H1 (cell line): ENCODE data around the gene CTNNA3. TPM values are rescaled to one million over a fixed set of nuclear protein-coding genes. Genes with fewer than 3 reads are reported as not detected.

Source experiments
- CTCF ChIA-PET: fragments of 300-600 bp; sonication (Branson Sonifier 250); formaldehyde crosslinking; loops from one replicate; lab custom pipeline; 2021; ENCODE audit not compliant: partially characterized antibody; lab: Charles Lee
- POLR2A ChIA-PET: fragments of 300-600 bp; sonication (Branson Sonifier 250); formaldehyde crosslinking; loops from one replicate; lab custom pipeline; 2021; ENCODE audit warnings: inconsistent platforms; ENCODE audit not compliant: partially characterized antibody; lab: Charles Lee
- DNase-seq, 2 experiments: peaks; one replicate each; pipeline versions ENCODE4 v3.0.0 to v3.0.0-alpha.2; 2010 to 2022; ENCODE audit warnings: low spot score in 2 of 2, low read depth in 1 of 2, mixed read lengths in 1 of 2
- FAIRE-seq: peaks from 2 replicates; lab custom pipeline; 2011; peaks lifted over from hg19 to GRCh38; lab: Jason Lieb, UNC
- H2AFZ ChIP-seq: 2 replicates; pipeline ENCODE4 v1.8.1; 2012; ENCODE audit warnings: low read length, inconsistent platforms
- H2AK5ac ChIP-seq: 2 replicates; pipeline ENCODE4 v1.6.1; 2013; ENCODE audit warnings: low read depth, low read length
- H2BK120ac ChIP-seq: replicated peaks from 2 replicates; pipeline ENCODE3; 2013; ENCODE audit warnings: low read depth, low read length, inconsistent platforms
- H2BK12ac ChIP-seq: 2 replicates; pipeline ENCODE4 v1.6.1; 2013; ENCODE audit warnings: low read depth, low read length
- H2BK15ac ChIP-seq: 2 replicates; pipeline ENCODE4 v1.6.1; 2013; ENCODE audit warnings: low read length
- H2BK20ac ChIP-seq: 2 replicates; pipeline ENCODE4 v1.6.1; 2013; ENCODE audit warnings: low read length
- H2BK5ac ChIP-seq: 2 replicates; pipeline ENCODE4 v1.6.1; 2013; ENCODE audit warnings: low read depth, low read length
- H3K14ac ChIP-seq: 2 replicates; pipeline ENCODE4 v1.6.1; 2013; ENCODE audit warnings: inconsistent platforms; ENCODE audit not compliant: insufficient read length
- H3K18ac ChIP-seq: 2 replicates; pipeline ENCODE4 v1.6.1; 2013; ENCODE audit warnings: low read length; ENCODE audit errors: extremely low read depth
- H3K23ac ChIP-seq: 2 replicates; pipeline ENCODE4 v1.6.1; 2013; ENCODE audit warnings: inconsistent platforms; ENCODE audit not compliant: insufficient read length
- H3K23me2 ChIP-seq: 2 replicates; pipeline ENCODE4 v1.6.1; 2013; ENCODE audit warnings: low read depth, low read length
- H3K27ac ChIP-seq: 2 replicates; pipeline ENCODE4 v1.6.1; 2011; ENCODE audit warnings: low read depth, low read length, inconsistent platforms
- H3K27me3 ChIP-seq, 4 experiments: replicated peaks in 1 of 4; 1 replicate in 1 of 4; 2 replicates in 3 of 4; pipeline versions ENCODE4 v1.6.1 to v1.8.1; 2011 to 2013; ENCODE audit warnings: low read length in 3 of 4, mild to moderate bottlenecking in 3 of 4, inconsistent platforms in 2 of 4, mixed read lengths in 2 of 4, moderate library complexity in 1 of 4; ENCODE audit not compliant: control insufficient read depth in 3 of 4, insufficient read depth in 3 of 4; ENCODE audit errors: extremely low read depth in 1 of 4
- H3K36me3 ChIP-seq, 4 experiments: 2 replicates each; pipeline versions ENCODE4 v1.6.1 to v1.8.1; 2011 to 2013; ENCODE audit warnings: mild to moderate bottlenecking in 4 of 4, low read length in 3 of 4, moderate library complexity in 2 of 4, control low read depth in 1 of 4, inconsistent platforms in 1 of 4; ENCODE audit not compliant: insufficient read depth in 4 of 4, control insufficient read depth in 2 of 4
- H3K4ac ChIP-seq: replicated peaks from 2 replicates; pipeline ENCODE3; 2013; ENCODE audit warnings: low read length, low read depth, mixed read lengths, inconsistent platforms; ENCODE audit not compliant: insufficient read length
- H3K4me1 ChIP-seq, 4 experiments: replicated peaks in 1 of 4; 1 replicate in 1 of 4; 2 replicates in 3 of 4; pipeline versions ENCODE4 v1.6.1 to v1.8.1; 2011 to 2013; ENCODE audit warnings: low read length in 3 of 4, inconsistent platforms in 2 of 4, mixed read lengths in 1 of 4; ENCODE audit not compliant: insufficient read depth in 4 of 4, control insufficient read depth in 3 of 4
- H3K4me2 ChIP-seq, 2 experiments: 2 replicates each; pipeline versions ENCODE4 v1.6.1 to v1.8.1; 2011 to 2013; ENCODE audit warnings: low read depth in 2 of 2, low read length in 2 of 2, control low read depth in 1 of 2, inconsistent platforms in 1 of 2, mild to moderate bottlenecking in 1 of 2; ENCODE audit not compliant: insufficient read depth in 1 of 2
- H3K4me3 ChIP-seq, 4 experiments: fragments of 200-600, 300-600 bp in 1 of 4; sonication (generic), shearing (Covaris generic), sonication (Bioruptor Twin) in 1 of 4; 2 replicates each; pipeline versions ENCODE4 v1.5.1 to v1.8.1; 2011 to 2016; ENCODE audit warnings: low read length in 4 of 4, low read depth in 3 of 4, control low read depth in 2 of 4, inconsistent platforms in 2 of 4, mild to moderate bottlenecking in 2 of 4, mixed read lengths in 1 of 4, moderate library complexity in 1 of 4; ENCODE audit not compliant: insufficient read depth in 2 of 4; ENCODE audit errors: extremely low read depth in 1 of 4
- H3K56ac ChIP-seq: replicated peaks from 2 replicates; pipeline ENCODE3; 2013; ENCODE audit warnings: low read depth, mild to moderate bottlenecking, mixed read lengths, low read length, inconsistent platforms; ENCODE audit not compliant: insufficient read length
- H3K79me1 ChIP-seq: 2 replicates; pipeline ENCODE4 v1.6.1; 2013; ENCODE audit warnings: low read depth, low read length, control low read depth
- H3K79me2 ChIP-seq, 2 experiments: 2 replicates each; pipeline versions ENCODE4 v1.6.1 to v1.8.1; 2012 to 2013; ENCODE audit warnings: low read length in 2 of 2, mild to moderate bottlenecking in 2 of 2, inconsistent platforms in 1 of 2; ENCODE audit not compliant: insufficient read depth in 2 of 2, control insufficient read depth in 1 of 2
- H3K9ac ChIP-seq, 4 experiments: replicated peaks in 1 of 4; 1 replicate in 1 of 4; 2 replicates in 3 of 4; pipeline versions ENCODE4 v1.6.1 to v1.8.1; 2011 to 2013; ENCODE audit warnings: low read depth in 3 of 4, low read length in 3 of 4, control low read depth in 2 of 4, mild to moderate bottlenecking in 2 of 4, moderate library complexity in 2 of 4, inconsistent platforms in 1 of 4; ENCODE audit errors: extremely low read depth in 1 of 4
- H3K9me3 ChIP-seq, 2 experiments: 2 replicates each; pipeline versions ENCODE4 v1.6.1 to v1.8.1; 2012 to 2013; ENCODE audit warnings: mild to moderate bottlenecking in 2 of 2, moderate library complexity in 2 of 2, control low read depth in 1 of 2, inconsistent platforms in 1 of 2, low read depth in 1 of 2, low read length in 1 of 2, mixed read lengths in 1 of 2; ENCODE audit not compliant: insufficient read depth in 2 of 2
- H4K20me1 ChIP-seq, 2 experiments: replicated peaks in 1 of 2; 2 replicates each; pipeline versions ENCODE3 to v1.8.1; 2011 to 2013; ENCODE audit warnings: inconsistent platforms in 2 of 2, low read length in 2 of 2, mild to moderate bottlenecking in 1 of 2; ENCODE audit not compliant: insufficient read depth in 2 of 2, control insufficient read depth in 1 of 2
- H4K5ac ChIP-seq: 2 replicates; pipeline ENCODE4 v1.6.1; 2013; ENCODE audit warnings: low read length, low read depth, mixed read lengths, inconsistent platforms; ENCODE audit not compliant: insufficient read length
- H4K8ac ChIP-seq: 2 replicates; pipeline ENCODE4 v1.8.0; 2013; ENCODE audit warnings: mild to moderate bottlenecking, moderate library complexity, low read length, inconsistent platforms; ENCODE audit not compliant: insufficient read depth; ENCODE audit errors: extremely low read depth
- H4K91ac ChIP-seq: replicated peaks from 2 replicates; pipeline ENCODE3; 2013; ENCODE audit warnings: low read length, mixed read lengths, inconsistent platforms; ENCODE audit not compliant: insufficient read length
- ASH2L ChIP-seq: fragments of 200-600, 300-600 bp; sonication (generic); IDR thresholded peaks from one replicate; pipeline ENCODE4 v1.7.1; 2017; ENCODE audit warnings: low read length
- EP300 ChIP-seq, 2 experiments: IDR thresholded peaks; 1 replicate in 1 of 2; 2 replicates in 1 of 2; pipeline ENCODE4 v1.6.1; 2011 to 2012; ENCODE audit warnings: low read depth in 2 of 2, low read length in 2 of 2, mild to moderate bottlenecking in 2 of 2, borderline replicate concordance in 1 of 2, inconsistent platforms in 1 of 2, moderate library complexity in 1 of 2
- GABPA ChIP-seq: IDR thresholded peaks from 2 replicates; pipeline ENCODE4 v1.6.1; 2011; ENCODE audit warnings: mild to moderate bottlenecking, low read length, moderate library complexity, borderline replicate concordance; ENCODE audit not compliant: insufficient read depth
- KDM1A ChIP-seq: fragments of 200-600, 300-600 bp; sonication (generic); IDR thresholded peaks from 2 replicates; pipeline ENCODE4 v1.7.1; 2016; ENCODE audit warnings: mild to moderate bottlenecking, low read length, borderline replicate concordance
- SP4 ChIP-seq: IDR thresholded peaks from 2 replicates; pipeline ENCODE4 v1.6.1; 2012; ENCODE audit warnings: low read length, inconsistent platforms
- ZNF274 ChIP-seq: IDR thresholded peaks from 2 replicates; pipeline ENCODE4 v1.7.0; 2012; ENCODE audit warnings: low read length, borderline replicate concordance; ENCODE audit errors: extremely low read depth
- WGBS, 2 experiments: shearing (Covaris generic) in 1 of 2; methylation state at CpG; one replicate each; pipeline versions ENCODE4 v1.1.6 to v1.1.7; 2013 to 2015; ENCODE audit warnings: low lambda C conversion rate in 2 of 2, mixed read lengths in 2 of 2, inconsistent platforms in 1 of 2, low coverage in 1 of 2, missing lambda C conversion rate in 1 of 2; ENCODE audit not compliant: insufficient replicate concordance in 2 of 2, insufficient coverage in 1 of 2, insufficient read length in 1 of 2; ENCODE audit errors: extremely low coverage in 1 of 2, missing lambda C conversion rate in 1 of 2; 5-methylcytosine and 5-hydroxymethylcytosine counted together
- polyA plus RNA-seq, 7 experiments: library from polyadenylated mRNA; depleted of rRNA in 3 of 7; stranded (reverse) in 5 of 7; unstranded in 2 of 7; fragments of >200 nt in 5 of 7; fragments of 200-250 nt in 2 of 7; gene quantifications; 1 replicate in 5 of 7; 2 replicates in 1 of 7; 4 replicates in 1 of 7; pipeline versions ENCODE4 v1.2.1 to v1.2.3, GENCODE V29; 2011 to 2013; ENCODE audit warnings: missing spikeins in 2 of 7, mixed read lengths in 2 of 7
- total RNA-seq: library from RNA; stranded (reverse); fragmentation: NEBNext Ultra II Directional; extraction: Animal tissue kit (Norgen Biotek cat#: 25700); gene quantifications from 2 replicates; pipeline ENCODE4 v1.2.1, GENCODE V29; 2021

CTNNA3 gene
- total and polyA plus RNA-seq, 2 of the 8 experiments (the other 6 are each of a cell fraction or from before 2014, with no cell fraction given) = 1.3 to 1.5 TPM

GRCh38 chr10:65894379-65894778 lies 1801.6 kb downstream of the CTNNA3 start:
- no peak overlapping the region for H4K91ac ChIP-seq

More at GRCh38 chr10:65894379-65894778, 1801.6 kb downstream of the CTNNA3 start:
- Histone ChIP-seq H3K27me3 (no peaks in the 10 kb centered on the region), H3K27ac (no peak overlapping the region), H3K23ac (no peak overlapping the region), H2BK12ac (no peak overlapping the region), H2BK5ac (no peak overlapping the region), H4K8ac (no peak overlapping the region), H3K9ac (no peak overlapping the region), H2BK120ac (no peak overlapping the region), H2AK5ac (no peak overlapping the region), H3K4me2 (no peak overlapping the region), H3K23me2 (no peaks in the 10 kb centered on the region), H3K79me1 (no peaks in the 10 kb centered on the region), H3K56ac (no peak overlapping the region), H4K5ac (no peak overlapping the region), H3K4me3 (no peak overlapping the region), H3K14ac (no peak overlapping the region), H2BK20ac (no peak overlapping the region), H3K79me2 (no peaks in the 10 kb centered on the region), H3K36me3 (no peaks in the 10 kb centered on the region), H2BK15ac (no peak overlapping the region), H3K4ac (no peak overlapping the region), H2AFZ (no peak overlapping the region), H3K18ac (no peak overlapping the region), H3K4me1 (no peaks in the 10 kb centered on the region), H4K20me1 (no peaks in the 10 kb centered on the region), H3K9me3 (no peaks in the 10 kb centered on the region)
- CTCF ChIA-PET = interaction anchor here (0.6 kb wide), 1 partner anchor 369 kb away, joined by 3 read pairs; no protein-coding TSS in a partner anchor
- TF ChIP-seq SP4 (no peak), ZNF274 (no peak), GABPA (no peak), KDM1A (no peak), EP300 (IDR thresholded peaks at IDR 0.05; ENCODE audit: borderline replicate concordance in 1 of 2, low read depth in 2 of 2, low read length in 2 of 2) (no peak), ASH2L (no peak)
- POLR2A ChIA-PET = no interaction called here
- WGBS, 2 experiments = 91% methylated on average over 4 of the region's 4 CpGs; no CpG with 5 or more reads in 1 of the 2 experiments
- FAIRE-seq (no peak), DNase-seq (no peak)
